ENCODE data around the gene ALB.

ALB gene

DNA sequence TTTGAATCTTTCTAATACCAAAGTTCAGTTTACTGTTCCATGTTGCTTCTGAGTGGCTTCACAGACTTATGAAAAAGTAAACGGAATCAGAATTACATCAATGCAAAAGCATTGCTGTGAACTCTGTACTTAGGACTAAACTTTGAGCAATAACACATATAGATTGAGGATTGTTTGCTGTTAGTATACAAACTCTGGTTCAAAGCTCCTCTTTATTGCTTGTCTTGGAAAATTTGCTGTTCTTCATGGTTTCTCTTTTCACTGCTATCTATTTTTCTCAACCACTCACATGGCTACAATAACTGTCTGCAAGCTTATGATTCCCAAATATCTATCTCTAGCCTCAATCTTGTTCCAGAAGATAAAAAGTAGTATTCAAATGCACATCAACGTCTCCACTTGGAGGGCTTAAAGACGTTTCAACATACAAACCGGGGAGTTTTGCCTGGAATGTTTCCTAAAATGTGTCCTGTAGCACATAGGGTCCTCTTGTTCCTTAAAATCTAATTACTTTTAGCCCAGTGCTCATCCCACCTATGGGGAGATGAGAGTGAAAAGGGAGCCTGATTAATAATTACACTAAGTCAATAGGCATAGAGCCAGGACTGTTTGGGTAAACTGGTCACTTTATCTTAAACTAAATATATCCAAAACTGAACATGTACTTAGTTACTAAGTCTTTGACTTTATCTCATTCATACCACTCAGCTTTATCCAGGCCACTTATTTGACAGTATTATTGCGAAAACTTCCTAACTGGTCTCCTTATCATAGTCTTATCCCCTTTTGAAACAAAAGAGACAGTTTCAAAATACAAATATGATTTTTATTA, 28.3 kb downstream of the ALB start:
- no peak for DNase-seq

DNA sequence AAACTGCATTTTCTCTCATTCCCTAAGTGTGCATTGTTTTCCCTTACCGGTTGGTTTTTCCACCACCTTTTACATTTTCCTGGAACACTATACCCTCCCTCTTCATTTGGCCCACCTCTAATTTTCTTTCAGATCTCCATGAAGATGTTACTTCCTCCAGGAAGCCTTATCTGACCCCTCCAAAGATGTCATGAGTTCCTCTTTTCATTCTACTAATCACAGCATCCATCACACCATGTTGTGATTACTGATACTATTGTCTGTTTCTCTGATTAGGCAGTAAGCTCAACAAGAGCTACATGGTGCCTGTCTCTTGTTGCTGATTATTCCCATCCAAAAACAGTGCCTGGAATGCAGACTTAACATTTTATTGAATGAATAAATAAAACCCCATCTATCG, 29.1 kb downstream of the ALB start:
- no peak for DNase-seq

DNA sequence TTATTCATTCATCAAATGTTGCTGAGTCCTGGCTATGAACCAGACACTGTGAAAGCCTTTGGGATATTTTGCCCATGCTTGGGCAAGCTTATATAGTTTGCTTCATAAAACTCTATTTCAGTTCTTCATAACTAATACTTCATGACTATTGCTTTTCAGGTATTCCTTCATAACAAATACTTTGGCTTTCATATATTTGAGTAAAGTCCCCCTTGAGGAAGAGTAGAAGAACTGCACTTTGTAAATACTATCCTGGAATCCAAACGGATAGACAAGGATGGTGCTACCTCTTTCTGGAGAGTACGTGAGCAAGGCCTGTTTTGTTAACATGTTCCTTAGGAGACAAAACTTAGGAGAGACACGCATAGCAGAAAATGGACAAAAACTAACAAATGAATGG, 30.2 kb downstream of the ALB start:
- no peak for DNase-seq

DNA sequence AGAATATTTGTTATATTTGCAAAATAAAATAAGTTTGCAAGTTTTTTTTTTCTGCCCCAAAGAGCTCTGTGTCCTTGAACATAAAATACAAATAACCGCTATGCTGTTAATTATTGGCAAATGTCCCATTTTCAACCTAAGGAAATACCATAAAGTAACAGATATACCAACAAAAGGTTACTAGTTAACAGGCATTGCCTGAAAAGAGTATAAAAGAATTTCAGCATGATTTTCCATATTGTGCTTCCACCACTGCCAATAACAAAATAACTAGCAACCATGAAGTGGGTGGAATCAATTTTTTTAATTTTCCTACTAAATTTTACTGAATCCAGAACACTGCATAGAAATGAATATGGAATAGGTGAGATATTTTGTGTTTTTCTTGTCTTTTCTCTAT, 31.9 kb downstream of the ALB start, which contains the start of gene AFP:
Gene AFP, plus strand, starts transcription at position 238 of the 400 bp plus-strand sequence. Its CDS starts 42 bp downstream, at position 280.
- no peak for DNase-seq

DNA sequence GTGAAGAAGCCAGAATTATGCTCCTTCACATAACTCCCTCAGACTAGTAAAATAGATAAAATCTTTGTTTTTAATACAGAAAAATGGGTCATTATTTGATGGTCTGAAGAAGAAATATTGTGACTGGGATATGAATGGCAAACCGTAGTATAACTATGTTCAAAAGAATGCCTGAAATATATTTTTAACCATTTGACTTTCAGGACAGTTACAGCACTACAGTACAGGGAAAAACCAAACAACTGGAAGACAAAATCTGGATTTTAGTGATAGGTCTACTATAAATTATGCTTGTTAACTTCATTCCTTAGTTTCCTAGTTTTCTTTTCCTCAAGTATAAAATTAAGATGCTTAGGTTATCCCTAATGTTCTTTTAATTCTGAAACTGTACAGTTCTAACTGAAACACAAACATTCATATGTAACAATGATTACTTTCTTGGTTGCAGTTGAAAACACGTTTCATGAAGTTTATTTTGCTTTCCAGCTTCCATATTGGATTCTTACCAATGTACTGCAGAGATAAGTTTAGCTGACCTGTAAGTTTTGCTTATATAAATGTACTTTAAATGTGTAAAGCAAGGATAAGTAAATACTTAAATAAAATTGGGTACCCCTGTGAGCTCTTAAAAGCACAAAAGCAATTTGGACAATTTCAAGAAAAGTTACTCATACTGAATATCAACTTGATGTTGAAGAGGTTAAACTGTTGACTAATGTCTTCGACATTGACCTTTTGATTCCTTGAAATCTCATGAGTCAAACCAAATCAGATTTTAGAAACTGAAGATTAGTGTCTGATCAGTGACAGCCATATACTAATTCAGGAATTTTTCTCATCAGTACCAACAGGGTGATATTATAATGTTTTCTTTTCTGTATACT, 32.8 kb downstream of the ALB start:
- no peak for DNase-seq

DNA sequence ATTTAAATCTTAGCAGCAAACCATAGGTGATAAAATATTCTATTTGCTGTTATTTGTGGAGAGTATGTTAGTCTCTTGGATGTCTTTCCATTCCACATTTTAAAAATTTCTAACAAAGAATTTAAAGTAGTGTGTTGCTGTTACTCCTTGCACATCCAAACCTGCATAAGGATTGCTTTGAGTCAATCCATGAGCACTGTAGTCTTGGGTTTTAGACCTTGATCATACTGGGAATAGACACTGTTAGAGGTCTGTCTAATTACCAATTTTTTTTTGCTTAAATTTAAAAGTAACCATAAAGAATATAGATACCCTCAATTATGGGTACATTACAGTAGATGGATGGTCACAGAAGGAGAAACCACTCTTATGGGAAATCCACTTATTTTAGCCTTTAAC, 33.5 kb downstream of the ALB start:
- no peak for DNase-seq

DNA sequence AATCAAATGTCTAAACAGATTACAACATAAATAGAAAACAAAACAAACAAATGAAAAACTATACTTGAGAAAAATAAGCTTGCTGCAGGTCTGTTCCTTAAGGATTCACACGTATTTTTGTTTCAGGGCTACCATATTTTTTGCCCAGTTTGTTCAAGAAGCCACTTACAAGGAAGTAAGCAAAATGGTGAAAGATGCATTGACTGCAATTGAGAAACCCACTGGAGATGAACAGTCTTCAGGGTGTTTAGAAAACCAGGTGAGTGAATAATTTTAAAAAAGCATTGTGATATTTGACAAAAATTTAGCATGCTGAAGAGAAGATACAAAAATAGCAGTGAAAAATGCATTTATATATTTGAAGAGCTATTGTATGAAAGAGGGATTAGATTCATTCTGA, 34.0 kb downstream of the ALB start:
- no peak for DNase-seq

DNA sequence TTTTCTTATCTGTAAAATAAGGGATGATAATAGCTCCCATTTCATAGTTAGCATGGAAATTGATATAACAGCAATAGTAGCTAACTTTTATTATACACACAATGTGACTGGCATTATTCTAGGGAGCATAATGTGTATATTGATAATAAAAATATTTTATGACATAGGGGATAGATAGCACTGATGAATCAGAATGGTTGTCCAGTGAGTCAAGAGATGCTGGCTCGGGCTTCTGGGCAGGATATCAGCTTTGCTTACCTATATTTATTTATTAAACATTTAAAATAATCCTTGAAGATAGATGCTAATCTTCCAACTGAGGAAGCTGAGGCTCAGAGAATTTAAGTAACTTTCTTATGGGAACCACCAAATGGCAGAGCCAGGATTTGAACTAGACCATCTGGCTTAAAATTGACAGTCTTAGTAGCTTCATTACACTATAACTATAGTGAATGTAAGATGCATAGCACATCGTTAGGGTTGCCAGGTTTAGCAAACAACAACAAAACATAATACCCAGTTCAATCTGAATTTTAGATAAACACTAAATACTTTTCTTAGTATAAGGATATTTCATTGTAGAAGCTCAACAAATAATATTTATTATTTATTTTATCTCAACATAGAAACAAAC, 34.6 kb downstream of the ALB start:
- DNase-seq, result no peak

DNA sequence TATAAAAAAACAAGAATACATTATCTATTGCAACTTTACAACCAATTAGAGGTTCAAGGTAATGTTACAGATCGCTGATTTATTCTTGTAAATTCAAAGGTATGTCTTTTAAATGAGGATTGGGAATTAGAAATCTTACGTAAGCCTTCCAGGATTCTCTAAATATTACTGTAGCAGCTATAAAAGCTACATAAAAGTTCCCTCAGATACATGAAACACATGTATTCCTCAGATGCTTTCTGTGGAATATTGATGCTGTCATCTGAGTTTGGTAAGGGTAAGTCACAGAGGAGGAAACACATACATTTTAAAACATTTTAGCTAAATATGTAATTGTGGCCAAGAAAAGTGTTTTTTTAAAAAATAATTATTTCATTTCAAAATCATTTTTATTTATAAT, 35.4 kb downstream of the ALB start:
- no peak for DNase-seq

DNA sequence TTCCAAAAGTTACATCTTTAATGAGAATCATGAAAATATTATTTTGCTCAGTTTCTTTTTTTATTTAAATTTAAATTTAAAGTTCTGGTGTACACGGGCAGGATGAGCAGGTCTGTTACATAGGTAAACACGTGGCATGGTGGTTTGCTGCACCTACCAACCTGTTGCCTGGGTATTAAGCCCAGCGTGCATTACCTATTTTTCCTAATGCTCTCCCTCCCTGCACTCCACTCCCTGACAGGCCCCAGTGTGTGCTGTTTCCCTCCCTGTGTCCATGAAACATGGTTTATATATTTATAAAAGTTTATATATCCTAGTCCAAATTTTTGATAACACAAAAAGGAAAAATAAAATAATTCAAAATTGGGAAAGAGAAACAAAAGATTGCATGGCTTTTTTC, 35.9 kb downstream of the ALB start:
- DNase-seq, result no peak

DNA sequence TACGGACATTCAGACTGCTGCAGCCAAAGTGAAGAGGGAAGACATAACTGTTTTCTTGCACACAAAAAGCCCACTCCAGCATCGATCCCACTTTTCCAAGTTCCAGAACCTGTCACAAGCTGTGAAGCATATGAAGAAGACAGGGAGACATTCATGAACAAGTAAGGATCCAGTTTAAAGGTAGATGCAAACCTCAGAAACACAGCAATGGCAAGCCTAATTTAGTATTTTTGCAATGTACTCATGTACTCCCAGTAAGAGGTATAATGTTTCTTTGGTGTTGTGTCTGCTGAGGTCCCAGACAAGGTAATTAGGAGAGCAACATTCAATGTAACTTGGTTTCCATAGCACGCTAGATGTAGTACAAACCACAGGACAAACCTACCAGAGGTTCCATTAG, 36.6 kb downstream of the ALB start:
- no peak for DNase-seq

DNA sequence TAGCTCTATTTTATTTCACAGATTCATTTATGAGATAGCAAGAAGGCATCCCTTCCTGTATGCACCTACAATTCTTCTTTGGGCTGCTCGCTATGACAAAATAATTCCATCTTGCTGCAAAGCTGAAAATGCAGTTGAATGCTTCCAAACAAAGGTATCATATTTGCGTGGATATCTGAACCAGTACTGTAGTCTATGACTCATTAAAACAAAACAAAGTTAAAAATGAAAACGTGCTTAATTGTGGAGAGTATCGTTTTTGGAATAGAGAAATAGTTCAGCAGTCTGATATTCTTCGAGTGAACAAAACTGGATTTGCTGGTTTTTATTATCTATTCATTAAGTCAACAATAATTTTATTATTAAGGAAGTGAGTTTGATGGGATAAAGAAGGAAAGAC, 38.2 kb downstream of the ALB start:
- no peak for DNase-seq

DNA sequence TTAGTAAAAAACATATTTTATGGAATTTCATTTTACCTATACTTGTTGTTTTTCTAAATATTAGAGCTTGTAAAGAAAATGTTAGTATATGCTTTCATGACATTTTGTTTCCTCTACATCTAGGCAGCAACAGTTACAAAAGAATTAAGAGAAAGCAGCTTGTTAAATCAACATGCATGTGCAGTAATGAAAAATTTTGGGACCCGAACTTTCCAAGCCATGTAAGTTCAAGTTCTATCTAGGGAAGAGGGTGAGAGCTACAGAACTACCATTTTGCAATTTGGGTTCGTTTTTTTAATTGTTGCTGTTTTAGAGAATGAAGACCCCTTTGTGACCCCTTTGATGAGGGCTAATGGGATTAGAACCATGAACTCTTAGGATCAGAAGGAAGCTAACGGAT, 39.1 kb downstream of the ALB start:
- DNase-seq, result no peak

DNA sequence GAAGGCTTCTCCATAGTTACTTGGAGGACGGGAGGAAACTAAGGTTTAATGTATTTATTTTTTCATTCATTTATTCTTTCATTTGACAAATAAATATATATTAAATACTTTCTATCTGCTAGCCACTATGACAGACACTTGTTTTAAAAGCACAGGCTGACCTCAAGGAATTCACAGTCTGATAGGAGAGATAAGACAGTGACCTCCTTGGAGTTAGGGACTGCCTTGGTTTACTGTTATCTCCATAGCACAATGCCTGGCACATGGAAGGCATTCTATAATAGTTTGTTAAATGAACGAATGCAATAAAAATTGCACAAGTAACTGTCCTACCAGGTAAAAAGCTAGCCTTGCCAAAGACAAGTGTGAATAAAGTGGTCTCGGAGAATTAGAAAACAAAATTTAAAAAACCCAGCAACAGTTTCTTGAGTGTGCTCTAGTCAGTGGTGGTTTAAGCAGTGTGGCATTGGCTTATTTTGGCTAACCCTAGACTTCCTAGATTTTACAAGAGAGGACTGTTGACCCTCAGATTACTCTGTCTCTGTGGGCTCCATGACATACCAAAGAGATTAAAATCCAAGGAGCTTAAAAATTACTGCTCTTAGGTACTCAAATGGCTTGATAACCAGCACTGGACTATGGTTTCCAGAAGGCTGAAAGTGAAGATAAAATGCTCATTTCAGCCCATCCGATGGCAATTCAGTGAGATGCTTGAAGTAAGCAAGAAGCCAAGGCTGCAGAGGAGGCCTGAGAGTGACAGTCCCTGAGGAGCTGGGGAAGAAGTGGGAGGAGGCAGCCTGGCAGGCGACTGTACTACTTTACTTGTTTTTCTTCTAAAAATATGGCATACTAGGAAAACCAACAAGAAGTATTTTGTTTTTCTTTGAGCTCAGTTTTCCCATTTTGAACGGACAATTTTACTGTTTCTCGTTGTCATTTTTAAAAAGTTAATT, 41.6 kb downstream of the ALB start:
- DNase-seq, result no peak

DNA sequence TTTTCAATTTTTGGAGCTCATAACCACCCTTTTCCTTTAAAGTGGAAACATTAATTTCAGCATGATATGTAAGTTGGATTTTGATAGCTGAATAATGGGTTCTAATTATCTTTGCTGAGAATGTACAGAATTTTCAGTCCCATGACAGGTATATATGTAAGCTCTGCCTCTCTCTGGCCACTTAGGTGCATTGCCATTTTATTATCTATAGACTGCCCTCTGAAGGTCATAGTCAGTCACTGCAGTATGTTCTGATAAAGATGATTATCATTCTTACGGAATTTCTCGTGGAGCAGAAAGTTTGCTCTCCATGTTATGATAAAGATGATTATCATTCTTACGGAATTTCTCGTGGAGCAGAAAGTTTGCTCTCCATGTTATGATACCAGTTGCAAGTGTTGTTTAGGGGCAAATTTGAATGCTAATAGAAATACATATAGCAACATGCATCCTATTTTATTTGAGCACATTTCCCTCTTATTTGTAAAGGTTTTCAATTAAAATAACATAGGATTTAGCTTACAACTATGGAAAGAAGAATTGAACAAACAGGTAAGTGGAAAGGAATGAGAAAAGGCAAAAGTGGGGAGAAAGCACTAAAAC, 42.4 kb downstream of the ALB start:
- no peak for DNase-seq

DNA sequence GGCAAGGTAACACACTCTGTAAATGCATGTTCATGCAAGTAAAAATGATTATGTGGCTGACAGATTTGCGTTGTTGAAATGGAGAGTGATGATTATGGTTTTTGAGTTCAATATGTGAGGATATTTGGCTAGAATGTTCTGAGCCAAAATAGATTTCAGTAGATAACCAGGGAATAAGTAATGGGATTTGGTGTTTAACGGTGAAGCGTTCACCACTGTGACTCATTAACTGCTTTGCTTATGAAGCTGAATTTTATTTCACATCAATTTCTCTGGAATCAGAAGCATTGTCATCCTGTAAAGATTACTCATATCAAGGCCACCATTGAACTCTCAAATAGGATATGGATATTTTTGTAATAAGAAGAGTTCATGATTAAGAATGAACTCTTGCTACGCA, 43.6 kb downstream of the ALB start:
- no peak for DNase-seq

DNA sequence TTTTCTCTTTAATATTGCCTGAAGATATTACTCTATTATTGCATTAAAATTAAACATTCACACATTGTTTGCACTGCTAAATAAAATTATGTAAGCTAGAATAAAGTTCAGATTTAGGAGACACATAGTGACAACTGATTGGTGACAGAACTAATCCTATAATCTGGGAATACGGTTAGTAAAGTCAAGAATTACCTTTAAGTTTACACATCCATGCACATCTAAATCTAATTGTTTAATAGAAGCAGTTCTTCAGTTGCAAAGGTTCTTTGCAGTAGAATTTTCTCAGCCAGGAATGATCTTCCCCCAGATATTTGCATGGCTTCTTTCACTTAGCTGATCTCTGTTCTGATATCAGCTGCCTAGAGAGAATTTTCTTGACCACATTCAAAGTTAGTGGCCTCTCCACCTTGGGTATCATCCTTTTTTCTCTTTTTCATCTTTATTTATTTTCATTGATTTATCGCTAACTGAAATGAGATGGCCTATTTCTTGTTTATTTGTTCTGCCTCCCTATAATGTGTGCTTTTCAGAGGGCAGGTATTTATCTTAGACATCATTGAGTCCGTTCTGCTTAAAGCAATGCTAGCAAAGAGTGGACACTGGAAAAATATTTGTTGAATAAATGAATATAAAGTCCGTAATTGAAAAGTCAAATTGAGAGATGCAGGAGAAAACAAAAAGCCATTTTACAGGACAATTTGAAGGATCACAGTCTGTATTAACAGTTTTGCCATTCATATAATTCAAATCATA, 44.5 kb downstream of the ALB start:
- DNase-seq, result no peak

DNA sequence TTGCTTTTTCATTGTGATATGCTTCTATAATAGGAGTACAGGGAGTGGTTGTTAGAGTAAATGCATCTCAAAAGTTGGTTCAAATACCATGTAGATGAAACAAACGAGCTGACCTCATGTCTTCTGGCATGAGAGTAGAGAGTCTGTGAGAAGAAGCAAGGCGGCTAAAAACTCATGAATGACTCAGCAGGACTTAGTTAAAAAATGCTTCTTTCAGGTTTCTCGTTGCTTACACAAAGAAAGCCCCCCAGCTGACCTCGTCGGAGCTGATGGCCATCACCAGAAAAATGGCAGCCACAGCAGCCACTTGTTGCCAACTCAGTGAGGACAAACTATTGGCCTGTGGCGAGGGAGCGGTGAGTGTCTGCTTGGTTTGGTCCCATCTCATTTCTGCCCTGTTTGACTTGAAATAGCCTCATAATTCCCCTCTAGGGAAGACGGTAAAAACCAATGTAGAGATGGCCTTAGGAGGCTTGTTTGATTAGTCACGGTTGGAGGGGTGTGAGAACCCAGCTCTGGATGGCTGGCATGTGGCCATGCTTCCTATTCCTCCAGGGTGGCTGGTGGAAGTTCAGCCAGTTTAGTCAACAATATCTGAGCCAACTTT, 46.4 kb downstream of the ALB start:
- DNase-seq, result no peak

DNA sequence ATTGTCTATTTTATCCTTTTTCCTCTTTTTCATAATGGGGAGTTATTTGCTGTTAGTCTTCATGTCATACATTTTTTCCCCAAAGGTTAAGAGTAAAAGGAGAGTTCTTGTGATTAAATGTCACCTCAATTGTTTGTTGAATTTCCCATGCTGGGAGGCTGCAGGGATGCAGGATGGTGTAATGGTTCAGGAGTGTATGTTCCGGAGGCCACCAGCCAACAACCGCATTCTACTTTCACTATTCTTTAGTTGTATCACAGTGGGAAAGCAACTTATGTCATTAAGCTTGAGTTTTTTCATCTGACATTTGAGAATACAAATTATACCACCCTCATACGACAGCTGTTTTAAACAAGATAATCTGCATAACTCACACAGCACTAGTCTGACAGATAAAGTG, 47.3 kb downstream of the ALB start:
- no peak for DNase-seq

DNA sequence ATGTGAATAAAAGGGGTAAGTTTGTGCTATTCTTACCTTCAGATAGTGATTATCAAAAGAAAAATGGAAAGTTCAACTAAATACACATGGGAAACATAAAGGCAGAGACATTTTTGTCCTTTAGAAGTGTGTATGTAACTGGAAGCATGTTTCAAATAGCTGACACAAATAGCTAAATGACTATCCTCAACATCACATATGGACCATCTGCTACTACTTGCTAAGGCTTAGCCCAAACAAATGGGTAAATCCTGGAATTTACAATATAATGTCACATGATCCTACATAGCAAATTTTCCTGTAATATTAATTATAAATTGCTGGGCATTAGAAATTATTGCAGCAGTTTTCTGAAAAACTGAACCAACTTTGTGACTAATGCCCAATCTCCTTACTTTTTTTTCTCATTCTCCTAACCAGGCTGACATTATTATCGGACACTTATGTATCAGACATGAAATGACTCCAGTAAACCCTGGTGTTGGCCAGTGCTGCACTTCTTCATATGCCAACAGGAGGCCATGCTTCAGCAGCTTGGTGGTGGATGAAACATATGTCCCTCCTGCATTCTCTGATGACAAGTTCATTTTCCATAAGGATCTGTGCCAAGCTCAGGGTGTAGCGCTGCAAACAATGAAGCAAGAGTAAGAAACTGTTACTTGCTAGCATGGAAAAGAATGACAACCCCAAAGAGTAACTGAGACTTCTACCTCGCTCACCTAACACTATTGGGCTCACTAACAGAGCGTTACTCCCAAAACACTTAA, 48.1 kb downstream of the ALB start:
- DNase-seq, result no peak

Data from NCI-H2227 treated with DMSO at 0.1 percent for 48 hours (cell line).